HL-60/S4 (cell line): ENCODE data around the gene ASIC4.

Experiments used
- in situ Hi-C: fragments of 300-500 bp; cut with MboI; formaldehyde crosslinking; loops from 2 replicates; pipeline ENCODE4 v1.14.3; 2022; ENCODE audit warnings: low sequenced_read_pairs

Gene ASIC4

DNA sequence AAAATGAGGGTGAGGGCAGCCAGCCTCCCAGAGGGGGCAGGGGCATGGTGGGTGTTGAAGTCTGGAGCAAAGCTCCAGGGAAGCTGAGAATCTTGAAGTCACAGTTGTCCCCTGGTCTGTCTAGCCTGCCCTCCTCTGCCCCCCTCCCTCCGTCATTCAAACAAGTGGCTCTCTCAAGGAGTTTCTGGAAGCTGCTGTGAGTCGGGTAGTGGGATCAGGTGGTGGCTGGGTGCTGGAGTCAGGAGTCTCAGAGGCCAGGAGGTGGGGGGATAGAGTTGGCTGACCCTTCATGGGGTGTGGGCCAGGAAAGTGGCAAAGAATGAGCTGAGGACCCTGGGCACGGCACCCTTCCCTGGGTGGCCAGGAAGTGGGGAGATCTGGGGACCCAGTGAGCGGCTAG is 495 bp upstream of the ASIC4 start:
- in situ Hi-C loops, result no loop called here

DNA sequence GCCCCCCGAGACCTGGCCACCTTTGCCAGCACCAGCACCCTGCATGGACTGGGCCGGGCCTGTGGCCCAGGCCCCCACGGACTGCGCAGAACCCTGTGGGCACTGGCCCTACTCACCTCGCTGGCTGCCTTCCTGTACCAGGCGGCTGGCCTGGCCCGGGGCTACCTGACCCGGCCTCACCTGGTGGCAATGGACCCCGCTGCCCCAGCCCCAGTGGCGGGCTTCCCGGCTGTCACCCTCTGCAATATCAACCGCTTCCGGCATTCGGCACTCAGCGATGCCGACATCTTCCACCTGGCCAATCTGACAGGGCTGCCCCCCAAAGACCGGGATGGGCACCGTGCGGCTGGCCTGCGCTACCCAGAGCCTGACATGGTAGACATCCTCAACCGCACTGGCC is 554 bp downstream of the ASIC4 start:
- in situ Hi-C loops, result no loop called here

DNA sequence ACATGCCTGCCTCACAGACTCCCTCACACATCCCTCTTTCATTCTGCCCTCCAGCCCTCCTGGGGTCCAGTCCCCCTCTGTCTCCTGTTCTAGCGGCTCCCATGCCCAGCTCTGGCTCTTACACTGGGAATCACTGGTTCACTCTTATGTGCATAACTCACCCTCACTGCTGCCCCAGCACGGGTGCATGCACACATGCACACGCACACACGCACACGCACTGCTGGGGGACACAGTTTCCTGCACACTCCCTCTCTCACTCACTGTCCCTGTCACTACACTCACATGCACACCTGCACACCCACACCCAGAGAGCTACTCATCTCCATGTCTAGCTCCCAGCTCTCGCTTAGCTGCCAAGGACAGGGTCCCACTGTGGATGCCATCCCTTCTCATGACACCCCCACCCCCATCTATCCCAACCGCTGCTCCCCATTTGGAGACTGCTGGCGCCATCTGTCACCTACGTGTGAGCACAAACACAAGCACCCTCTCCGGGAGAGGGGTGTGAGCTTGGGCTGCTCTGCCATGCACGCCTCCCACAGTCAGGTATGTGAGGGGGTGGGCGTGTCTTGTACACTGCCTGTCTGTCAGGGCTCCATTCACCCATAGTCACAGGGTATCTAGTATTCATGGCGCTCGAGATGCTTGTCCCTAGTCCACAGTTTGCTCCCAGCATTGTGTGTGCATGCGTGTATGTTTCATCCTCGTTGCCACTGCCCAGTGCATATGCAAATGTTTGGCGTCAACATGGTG is 1.8 kb downstream of the ASIC4 start:
- in situ Hi-C loops, result no loop called here

DNA sequence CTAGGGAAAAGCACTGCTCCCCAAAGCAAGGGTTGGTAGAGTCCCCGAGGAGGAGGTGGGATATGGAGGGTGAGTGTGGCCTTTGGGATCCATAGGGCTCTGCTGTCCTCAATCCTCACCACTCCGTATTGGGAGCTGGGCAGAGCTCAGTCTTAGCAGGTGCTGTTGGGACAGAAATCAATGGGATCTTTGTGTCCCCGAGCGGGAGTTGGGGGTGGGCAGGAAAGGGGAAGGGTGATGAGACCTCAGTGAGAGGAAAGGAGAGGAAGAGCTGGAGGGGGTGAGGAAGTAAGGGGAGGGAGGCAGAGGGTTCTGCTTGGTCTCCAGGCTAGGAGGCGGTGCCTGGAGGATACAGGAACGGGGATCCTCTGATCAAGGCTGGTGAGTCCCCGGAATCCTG is 2.6 kb downstream of the ASIC4 start:
- in situ Hi-C loops, result no loop called here

DNA sequence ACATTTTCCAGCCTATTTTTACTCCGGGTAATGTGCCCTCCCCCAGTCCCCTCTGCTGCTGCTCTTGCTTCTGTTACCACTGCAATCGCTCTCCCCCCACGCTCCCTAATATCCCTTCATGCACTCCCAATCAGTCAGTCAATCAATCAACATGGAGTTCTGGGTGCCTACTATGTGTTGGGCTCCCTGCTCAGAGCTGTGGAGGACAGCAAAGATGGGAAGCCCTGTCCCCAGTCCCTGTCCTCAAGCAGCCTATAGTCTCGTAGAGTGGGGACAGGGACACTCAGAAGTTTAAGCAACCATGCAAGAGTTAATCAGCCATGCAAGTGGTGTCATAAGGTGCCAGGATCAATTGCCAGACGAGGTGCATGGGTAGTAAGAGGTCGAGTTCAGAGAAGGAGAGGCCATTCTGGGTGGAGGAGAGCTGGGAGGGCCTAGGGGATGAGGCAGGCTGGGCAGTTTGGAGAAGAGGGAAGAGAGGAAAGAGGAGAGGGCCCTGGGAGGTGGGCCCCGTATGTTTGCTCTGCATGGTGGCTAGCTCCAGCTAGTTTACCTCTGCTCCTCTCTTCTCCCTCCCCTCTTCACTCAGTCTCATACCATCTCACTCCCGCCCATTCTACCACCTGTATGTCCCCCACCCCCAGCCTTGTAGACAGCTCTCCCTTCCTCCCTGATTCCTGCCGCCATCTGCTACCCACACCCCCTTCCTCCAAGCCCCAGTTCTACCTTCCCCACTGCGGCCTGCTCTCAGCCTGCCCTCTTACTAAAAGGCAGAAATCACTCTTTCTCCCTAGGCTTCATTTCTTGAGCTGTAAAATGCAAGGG is 3.9 kb downstream of the ASIC4 start:
- in situ Hi-C loops, result no loop called here

DNA sequence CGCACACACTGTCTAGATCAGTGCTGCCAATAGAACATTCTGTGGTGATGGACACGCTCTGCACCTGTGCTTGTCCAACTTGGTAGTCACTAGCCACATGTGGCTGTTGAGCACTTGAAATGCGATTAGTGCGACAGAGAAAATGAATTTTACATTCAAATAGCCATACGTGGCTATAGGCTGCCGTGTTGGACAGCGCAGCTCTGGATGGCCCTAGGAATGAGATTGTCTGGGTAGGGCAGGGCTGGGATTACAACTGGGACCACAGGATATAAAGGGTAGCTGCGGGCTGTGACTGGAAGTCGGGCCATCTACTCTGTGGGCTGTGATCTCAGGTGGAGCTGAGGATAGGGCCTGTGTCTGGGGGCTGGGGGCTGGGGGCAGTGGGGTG is 5.2 kb downstream of the ASIC4 start:
- in situ Hi-C loops, result no loop called here

DNA sequence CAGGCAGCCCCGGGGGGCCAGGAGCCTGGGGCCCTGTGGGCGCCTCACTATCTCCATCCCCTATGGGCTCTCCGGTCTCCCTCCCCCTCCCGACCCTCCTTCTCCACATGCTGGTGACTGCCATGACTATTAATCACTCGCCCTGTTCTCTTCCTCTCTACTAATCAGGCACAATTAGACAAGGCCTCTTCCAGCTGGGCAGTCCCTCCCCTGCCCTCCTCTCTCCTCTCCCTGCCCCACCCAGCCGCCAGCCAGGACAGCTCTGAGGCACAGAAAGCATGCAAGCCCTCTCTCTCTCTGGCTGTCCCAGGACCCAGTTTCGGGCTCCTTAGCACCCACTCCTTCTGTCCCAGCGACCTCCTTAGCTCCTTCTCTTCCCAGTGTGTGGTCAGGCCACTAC is 5.8 kb downstream of the ASIC4 start:
- in situ Hi-C loops, result no loop called here

DNA sequence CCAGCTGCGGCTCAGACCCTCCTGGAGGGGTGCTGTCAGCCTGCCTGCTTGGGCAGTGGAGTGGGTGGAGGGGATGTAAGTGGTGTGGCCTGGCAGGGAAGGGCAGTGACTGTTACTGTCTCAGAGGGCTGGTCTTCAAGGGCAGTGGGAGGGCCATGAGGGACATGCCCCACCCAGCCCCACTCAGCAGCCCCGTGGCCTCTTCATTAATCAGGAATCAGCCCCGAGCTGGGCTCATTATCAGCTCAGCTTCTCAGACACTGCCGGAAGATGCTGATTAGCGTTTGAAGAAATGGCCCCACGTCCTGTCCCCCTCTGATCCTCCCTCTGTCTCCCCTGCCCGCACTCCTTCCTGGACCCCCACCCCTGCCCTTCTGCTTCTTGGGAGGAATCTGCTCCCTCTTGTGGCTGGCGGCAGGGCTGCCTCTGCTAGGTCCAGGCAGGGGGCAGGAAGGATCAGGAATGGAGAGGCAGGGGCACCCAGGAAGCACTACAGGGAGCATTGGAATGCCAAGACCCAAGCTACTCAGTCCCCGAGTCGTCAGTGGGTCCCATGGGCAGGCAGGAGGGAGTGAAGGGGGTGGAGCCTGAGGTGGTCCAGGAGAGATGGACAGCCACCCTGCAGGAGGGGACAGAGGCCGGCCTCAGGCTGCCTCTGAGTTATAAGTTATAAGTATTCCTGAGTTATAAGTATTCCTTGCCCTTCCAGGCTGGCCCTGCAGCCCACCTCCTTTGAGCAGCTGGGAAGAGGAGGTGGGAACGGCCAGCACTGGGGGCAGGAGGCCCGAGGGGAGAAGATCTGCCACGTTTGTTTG is 7.0 kb downstream of the ASIC4 start:
- in situ Hi-C loops, result no loop called here

DNA sequence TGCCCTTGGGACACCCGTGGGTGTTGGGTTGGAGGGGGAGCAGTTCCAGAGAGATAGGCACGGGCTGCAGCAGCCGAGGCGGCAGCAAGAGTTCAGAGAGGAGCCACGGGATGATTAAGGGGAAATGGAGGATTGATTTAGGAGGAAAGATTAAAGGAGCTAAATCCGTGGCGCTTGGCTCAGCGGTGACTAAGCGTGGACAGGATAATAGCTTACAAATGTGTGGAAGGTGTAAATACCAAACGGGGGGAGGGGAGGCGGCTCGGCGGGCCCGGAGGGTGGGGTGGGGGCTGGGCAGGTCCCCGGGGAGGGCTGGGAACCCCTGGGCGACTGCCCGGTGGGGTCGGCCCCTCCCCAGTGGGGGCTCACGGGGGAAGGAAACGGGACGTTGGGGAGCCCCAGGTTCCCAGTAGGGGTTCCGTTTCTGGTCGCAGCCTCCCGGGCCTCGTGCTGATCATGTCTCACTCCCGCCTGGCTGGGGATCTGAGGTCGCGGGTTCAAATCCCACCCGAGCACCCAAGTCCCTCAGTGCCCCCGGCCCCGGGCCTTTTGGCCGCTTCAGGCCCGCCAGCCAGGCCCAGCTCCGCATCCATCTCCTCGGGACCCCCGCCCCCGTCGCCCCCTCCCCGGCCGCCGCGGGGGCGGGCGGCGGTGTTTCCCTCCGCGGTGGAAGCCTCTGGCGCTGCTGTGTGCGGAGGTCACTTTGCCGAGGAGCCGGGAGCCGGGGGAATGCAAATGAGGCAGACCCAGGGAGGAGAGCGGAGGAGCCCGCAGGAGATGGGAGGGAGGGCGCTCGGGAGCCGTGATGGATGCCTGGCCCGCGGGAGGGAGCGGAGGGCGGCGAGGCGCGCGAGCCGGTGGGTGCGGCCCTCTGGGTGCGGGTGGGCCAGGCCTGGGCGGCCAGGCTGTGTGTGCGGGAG is 8.1 kb downstream of the ASIC4 start:
- in situ Hi-C loops, result no loop called here

DNA sequence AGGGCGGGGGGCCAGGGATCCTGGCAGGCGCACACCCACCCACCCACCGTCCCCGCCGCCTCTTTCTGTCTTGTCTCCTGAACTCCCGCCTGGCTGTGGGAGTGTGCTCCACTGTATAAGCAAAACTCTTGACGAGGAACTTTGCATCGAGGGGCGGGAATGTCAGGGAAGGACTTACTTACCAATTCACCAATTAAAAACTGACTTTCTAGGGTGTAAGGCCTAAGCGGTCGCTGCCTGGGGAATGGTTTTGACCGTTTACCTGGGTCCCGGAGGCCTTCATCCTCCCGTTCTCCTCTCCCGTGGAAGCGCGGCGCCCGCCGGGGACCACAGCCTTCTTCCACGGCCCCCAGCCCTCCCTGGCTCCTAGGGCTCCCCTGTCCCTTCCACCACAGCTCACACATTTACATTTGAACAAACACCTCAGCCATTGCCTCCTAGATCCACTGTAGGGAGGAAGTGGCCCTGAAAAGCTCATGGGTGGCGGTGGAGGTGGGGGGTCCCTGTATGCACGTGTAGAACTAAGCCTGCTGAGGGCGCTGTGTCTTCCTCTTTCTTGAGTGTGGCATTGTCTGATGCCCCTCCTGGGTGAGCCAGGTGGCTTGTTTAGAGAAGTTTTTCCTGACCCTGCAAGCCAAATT is 8.9 kb downstream of the ASIC4 start:
- in situ Hi-C loops, result no loop called here

DNA sequence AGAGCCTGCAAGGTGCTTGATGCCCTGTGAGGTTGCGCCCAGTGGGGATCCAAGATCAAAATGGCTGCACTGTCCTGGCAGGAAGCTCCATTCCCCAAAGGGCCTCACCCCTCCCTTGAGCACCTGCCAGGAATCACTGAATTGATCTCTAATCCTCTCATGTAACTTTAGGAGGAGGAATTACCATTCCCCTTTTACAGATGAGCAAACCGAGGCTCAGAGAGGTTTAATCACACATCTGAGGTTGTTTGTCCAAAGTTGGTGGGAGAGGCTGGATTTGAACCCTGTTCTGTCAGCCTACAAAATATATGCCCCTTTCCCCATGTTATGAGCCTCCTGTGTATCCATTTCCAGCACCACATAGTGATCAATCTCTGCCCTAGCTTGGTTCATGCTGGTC is 10.5 kb downstream of the ASIC4 start:
- in situ Hi-C loops, result no loop called here

DNA sequence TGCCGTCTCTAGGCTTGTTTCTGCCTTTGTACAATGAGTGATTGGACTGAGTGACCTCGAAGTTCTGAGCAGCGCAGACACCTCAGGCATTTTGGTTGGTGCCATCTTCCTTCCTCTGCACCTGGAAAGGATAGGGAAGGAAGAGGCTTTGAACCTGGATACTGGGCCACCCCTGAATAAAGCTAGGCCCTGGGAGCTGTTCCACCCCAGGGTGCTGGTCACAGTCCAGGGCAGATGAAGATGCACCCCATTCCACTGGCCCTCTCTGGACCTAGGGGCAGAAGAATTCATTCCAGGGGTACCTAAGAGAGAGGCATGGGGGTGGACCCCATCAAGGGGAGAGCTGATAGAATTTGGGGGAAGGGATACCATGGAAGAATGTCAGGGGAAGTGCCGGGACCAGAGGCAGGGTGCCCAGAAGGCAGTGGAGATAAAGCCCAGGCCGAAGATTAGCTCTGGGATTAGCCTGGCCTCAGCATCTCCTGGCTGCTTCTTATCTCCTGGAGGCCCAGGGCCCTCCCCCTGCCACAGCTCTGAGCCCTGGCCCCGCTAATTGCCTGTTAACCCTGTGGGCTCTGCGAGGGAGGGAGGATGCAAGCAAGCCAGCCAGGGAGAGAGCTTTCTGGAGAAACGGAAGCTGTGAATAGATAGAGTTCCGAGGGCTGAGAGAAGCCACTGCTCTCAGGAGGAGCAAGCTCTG is 11.4 kb downstream of the ASIC4 start:
- in situ Hi-C loops, result no loop called here

DNA sequence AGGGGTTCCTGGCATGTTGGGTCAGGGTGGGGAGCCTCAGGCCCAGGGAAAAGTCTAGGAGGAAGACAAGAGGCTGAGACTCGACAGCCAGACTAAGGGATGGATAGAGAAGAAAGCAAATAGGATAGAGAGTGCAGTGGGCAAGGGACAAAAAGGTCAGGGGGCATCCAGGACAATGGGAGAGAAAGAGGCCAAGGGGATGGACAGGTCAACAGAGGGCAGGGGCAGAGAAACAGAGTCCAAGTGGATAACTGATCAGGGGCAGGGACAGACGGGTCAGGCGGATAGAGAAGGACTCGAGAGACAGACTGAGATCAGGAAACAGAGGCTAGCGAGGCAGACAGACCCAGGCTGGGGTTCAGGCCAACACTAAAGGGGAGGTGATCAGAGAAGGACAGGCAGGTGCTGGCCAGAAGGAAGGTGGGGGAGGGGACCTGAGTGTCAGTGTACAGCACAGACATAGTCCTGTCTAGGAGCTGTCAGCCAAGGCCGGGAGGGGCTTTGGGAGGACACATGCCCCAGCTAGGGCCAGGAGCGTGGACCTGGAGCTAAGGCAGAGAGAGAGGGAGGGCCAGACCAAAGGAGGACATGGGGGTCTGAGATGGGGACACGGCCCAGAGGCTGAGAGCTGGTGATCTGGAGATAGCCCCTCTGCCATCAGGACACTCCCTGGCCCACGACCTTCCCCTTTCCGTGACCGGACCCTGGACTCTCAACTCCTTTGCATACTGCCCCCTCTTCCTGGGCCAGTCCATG is 12.2 kb downstream of the ASIC4 start:
- in situ Hi-C loops, result no loop called here

DNA sequence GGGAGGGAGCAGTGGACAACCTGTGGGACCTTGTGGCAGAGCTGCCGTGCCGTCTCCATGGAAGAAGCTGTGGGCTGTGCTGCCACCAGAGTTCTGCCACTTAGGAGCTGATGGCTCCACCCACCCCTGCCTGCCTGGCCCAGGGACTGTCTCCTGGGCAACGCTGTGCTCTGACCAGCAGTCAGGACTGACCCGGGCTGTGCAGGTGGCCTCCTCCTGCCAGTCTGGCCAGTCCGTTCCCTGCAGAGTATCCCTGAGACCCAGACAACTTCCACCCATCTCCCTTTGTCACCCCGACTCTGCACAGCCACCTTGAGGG is 12.8 kb downstream of the ASIC4 start:
- in situ Hi-C loops, result no loop called here

DNA sequence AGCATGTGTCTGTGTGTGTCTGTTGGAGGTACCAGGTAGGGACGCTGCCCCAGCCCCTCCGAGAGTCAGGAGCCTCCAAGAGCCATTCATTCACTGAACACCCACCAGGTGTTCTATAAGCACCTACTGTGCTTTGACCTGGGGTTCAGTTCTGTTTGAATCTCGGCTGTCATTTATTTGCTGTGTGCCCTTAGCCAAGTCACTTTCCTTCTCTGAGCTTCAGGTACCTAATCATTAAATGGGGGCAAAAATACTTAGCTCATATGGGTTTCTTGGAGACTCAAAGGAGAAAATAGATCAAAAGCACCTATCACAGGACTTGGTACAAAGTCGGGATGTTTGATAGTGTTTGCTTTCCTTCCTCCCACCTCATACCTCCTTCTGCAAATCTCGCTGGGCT is 13.2 kb downstream of the ASIC4 start:
- in situ Hi-C loops, result no loop called here

DNA sequence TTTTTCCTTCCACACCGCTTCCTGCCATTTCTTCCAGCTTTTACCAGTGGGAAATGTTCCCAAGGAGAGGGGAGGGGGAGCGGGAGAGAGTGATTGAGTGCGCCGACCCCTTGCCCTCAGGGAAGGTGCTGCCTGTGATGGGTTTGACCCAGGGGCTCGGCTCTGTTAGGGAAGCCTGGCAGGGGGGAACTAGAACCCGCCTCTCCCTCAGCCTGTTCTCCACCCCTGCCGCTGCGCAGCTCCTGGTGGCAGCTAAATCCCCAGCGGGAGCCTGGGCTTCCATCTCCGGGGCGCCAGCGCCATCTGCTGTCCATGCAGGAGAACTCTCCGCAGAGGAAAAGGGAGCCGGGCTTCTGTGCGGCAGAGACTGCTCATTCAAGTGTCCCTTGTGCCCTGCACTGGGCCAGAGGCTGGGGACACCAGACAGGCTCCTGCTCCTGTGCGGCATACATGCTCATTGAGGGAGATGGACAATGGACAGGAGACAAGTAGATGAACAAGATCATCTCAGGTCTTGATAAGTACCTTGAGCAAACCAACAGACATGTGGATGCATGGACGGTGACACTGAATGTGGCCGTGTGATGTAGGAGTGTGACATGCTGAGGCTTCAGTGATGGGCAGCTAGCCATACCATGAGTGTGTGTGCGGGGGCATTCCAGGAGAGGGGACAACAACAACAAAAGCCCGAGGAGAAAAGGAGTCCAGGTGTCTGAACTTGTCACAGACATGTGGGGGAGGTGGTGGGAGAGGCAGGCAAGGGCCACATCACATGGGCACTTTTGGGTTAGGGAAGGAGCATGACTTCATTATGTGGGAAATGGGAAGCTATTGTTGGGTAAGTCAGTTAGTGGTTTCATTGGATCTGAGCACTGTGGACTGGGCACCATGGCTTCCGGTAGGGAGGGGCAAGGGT is 16.0 kb downstream of the ASIC4 start:
- in situ Hi-C loops, result loop anchor here (5.0 to 10.0 kb wide), 2 partner anchors 114 to 133 kb away; no protein-coding TSS in a partner anchor

DNA sequence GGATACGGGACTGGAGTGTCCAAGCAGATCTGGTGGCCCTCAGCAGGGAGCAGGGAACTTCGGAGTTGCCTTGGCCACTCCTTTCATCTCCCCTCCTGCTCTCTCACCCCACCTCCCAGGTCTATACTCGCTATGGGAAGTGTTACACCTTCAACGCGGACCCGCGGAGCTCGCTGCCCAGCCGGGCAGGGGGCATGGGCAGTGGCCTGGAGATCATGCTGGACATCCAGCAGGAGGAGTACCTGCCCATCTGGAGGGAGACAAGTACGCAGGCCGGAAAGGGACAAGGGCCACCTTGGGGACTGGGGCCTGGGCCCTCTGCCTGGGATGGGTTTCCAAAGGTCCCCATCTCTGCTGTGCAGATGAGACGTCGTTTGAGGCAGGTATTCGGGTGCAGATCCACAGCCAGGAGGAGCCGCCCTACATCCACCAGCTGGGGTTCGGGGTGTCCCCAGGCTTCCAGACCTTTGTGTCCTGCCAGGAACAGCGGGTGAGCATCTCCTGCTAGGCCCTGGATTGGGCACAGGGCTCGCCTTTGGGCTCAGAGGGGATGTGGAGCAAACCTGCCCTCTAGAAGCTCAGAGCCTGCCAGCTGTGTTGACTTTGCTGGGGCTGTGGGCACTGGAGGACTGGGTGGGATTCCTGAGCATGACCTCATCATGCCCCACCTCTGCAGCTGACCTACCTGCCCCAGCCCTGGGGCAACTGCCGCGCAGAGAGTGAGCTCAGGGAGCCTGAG is 17.5 kb downstream of the ASIC4 start:
- in situ Hi-C loops, result loop anchor here (5.0 to 10.0 kb wide), 2 partner anchors 113 to 135 kb away; no protein-coding TSS in a partner anchor
